HFFc6 (cell line): ENCODE data around the gene ALOXE3. TPM values are rescaled to one million over a fixed set of nuclear protein-coding genes. Genes with fewer than 3 reads are reported as not detected.

ENCODE experiments used
- DNase-seq: peaks from one replicate; pipeline ENCODE4 v3.0.0-alpha.2; 2018
- H3K27ac Mint-ChIP-seq: 2 replicates; pipeline ENCODE4 v1.8.0; 2020; ENCODE audit warnings: mild to moderate bottlenecking, mixed read lengths
- H3K27me3 Mint-ChIP-seq: 2 replicates; pipeline ENCODE4 v1.8.0; 2021; ENCODE audit warnings: mild to moderate bottlenecking, moderate library complexity, mixed read lengths; ENCODE audit not compliant: insufficient read depth
- H3K36me3 Mint-ChIP-seq: 2 replicates; pipeline ENCODE4 v1.8.0; 2021; ENCODE audit warnings: low read depth, mixed read lengths
- H3K4me1 Mint-ChIP-seq: 2 replicates; pipeline ENCODE4 v1.8.0; 2020; ENCODE audit warnings: low read depth, mixed read lengths
- H3K4me3 Mint-ChIP-seq: 2 replicates; pipeline ENCODE4 v1.8.0; 2020; ENCODE audit warnings: mild to moderate bottlenecking, moderate library complexity, mixed read lengths
- H3K9me3 Mint-ChIP-seq: 2 replicates; pipeline ENCODE4 v1.8.0; 2020; ENCODE audit warnings: mild to moderate bottlenecking, mixed read lengths
- total RNA-seq, 6 experiments: library from RNA; stranded (reverse); fragmentation: NEBNext Ultra II Directional; extraction: Animal tissue kit (Norgen Biotek cat#: 25700); gene quantifications; 2 replicates in 1 of 6; 3 replicates in 5 of 6; pipeline ENCODE4 v1.2.3, GENCODE V29; 2021
- TF ChIP-seq, protein P1 (sequence below): fragments of 200-600 bp; sonication (generic); IDR thresholded peaks from 2 replicates; pipeline ENCODE4 v1.5.0; 2021; ENCODE audit warnings: antibody characterized with exemption, mild to moderate bottlenecking

The ALOXE3 gene
- total RNA-seq, 6 experiments from 2014 or later = 0.14 to 0.30 (median 0.21) TPM

GRCh38 chr17:8126491-8127066 lies 8.3 kb upstream of the ALOXE3 start:
- no peak for DNase-seq
- H3K9me3 Mint-ChIP-seq = no peaks in the 10 kb centered on the region
- H3K4me1 Mint-ChIP-seq = peaks cover 53% of the 10 kb centered on the region
- TF ChIP-seq, protein P1, sequence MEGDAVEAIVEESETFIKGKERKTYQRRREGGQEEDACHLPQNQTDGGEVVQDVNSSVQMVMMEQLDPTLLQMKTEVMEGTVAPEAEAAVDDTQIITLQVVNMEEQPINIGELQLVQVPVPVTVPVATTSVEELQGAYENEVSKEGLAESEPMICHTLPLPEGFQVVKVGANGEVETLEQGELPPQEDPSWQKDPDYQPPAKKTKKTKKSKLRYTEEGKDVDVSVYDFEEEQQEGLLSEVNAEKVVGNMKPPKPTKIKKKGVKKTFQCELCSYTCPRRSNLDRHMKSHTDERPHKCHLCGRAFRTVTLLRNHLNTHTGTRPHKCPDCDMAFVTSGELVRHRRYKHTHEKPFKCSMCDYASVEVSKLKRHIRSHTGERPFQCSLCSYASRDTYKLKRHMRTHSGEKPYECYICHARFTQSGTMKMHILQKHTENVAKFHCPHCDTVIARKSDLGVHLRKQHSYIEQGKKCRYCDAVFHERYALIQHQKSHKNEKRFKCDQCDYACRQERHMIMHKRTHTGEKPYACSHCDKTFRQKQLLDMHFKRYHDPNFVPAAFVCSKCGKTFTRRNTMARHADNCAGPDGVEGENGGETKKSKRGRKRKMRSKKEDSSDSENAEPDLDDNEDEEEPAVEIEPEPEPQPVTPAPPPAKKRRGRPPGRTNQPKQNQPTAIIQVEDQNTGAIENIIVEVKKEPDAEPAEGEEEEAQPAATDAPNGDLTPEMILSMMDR = no peak
- H3K36me3 Mint-ChIP-seq = no peaks in the 10 kb centered on the region
- H3K27ac Mint-ChIP-seq = peak overlapping the region; percentile 72
- peaks cover 2% of the 10 kb centered on the region for H3K27me3 Mint-ChIP-seq
- peak overlapping the region; percentile 88 for H3K4me3 Mint-ChIP-seq

GRCh38 chr17:8125947-8126490 lies 7.7 kb upstream of the ALOXE3 start:
- Mint-ChIP-seq H3K27me3 (peaks cover 2% of the 10 kb centered on the region), H3K27ac (peak overlapping the region; percentile 35)
- no peak for DNase-seq

DNA sequence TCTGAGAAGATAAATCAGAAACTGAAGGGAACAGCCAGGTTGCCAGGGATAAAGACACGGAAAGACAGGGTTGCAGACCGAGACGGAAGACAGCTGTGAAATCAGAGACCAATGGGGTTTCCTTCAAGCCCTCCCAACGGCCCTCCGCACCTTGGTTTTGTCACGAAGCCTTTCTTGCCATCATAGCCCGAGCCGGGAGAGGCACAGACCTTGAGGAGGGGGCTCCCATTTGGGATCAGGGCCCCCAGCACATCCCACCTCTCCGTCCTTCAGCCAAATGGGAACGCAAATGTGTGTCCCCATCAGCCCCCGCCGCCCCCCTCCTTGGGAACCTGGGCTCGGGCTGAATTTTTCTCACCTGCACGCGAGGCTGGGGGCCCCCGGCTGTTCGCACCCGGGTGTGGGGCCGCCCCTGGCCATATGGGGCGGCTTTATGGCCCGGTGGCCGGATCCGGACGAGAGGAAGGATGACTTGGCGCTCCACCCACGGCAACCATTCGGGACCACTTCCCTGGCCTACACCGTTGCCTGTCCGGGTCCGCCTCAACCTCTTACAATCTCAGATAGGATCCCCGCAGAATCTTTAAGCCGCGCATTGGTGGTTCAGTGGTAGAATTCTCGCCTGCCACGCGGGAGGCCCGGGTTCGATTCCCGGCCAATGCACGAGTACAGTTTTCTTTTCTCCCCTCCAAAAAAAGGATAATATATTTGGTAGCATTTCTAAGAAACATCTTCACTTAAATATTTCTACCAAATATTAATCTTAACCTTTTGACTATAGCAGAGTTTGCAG lies 7.0 kb upstream of the ALOXE3 start:
- peaks cover 5% of the 10 kb centered on the region; the same call in 1 of the 2 replicates for H3K9me3 Mint-ChIP-seq
- no peak overlapping the region; the same call in 1 of the 2 replicates for H3K27ac Mint-ChIP-seq
- peak overlapping the region; percentile 88 for H3K4me3 Mint-ChIP-seq
- peaks cover 7% of the 10 kb centered on the region for H3K27me3 Mint-ChIP-seq
- peak; percentile 57 for DNase-seq
- H3K4me1 Mint-ChIP-seq = peaks cover 58% of the 10 kb centered on the region
- H3K36me3 Mint-ChIP-seq = no peaks in the 10 kb centered on the region
- TF ChIP-seq, protein P1 = no peak

More at GRCh38 chr17:8125947-8126490, 7.7 kb upstream of the ALOXE3 start:
- TF ChIP-seq, protein P1 = no peak
- H3K4me3 Mint-ChIP-seq = peak overlapping the region; percentile 88
- H3K4me1 Mint-ChIP-seq = peaks cover 53% of the 10 kb centered on the region
- no peaks in the 10 kb centered on the region for H3K9me3 Mint-ChIP-seq
- no peaks in the 10 kb centered on the region for H3K36me3 Mint-ChIP-seq

- TF ChIP-seq, protein P1 = no peak
- peaks cover 12% of the 10 kb centered on the region for H3K27me3 Mint-ChIP-seq
- no peak for DNase-seq
- peaks cover 66% of the 10 kb centered on the region for H3K4me1 Mint-ChIP-seq
- H3K36me3 Mint-ChIP-seq = no peaks in the 10 kb centered on the region
- H3K27ac Mint-ChIP-seq = peak overlapping the region; percentile 8; the same call in 1 of the 2 replicates
- H3K4me3 Mint-ChIP-seq = peak overlapping the region; percentile 88
- peaks cover 7% of the 10 kb centered on the region; the same call in 1 of the 2 replicates for H3K9me3 Mint-ChIP-seq
These were observed 6.2 kb upstream of the ALOXE3 start for GRCh38 chr17:8124350-8125153.

- Mint-ChIP-seq H3K4me1 (peaks cover 69% of the 10 kb centered on the region), H3K27me3 (peaks cover 15% of the 10 kb centered on the region), H3K27ac (peak within 1 kb of the TSS; percentile 42), H3K4me3 (peak within 1 kb of the TSS; percentile 88), H3K36me3 (no peaks in the 10 kb centered on the region), H3K9me3 (peaks cover 7% of the 10 kb centered on the region; the same call in 1 of the 2 replicates)
- no peak for DNase-seq
- TF ChIP-seq, protein P1 = no peak
These were observed 5.5 kb upstream of the ALOXE3 start, which contains the start of gene HES7 for GRCh38 chr17:8123695-8124349. HES7 (minus strand) TSS chr17:8124106; CDS start chr17:8124084, 22 bp downstream.
